WTC11 (cell line): ENCODE data around the gene ZAR1. TPM values are rescaled to one million over a fixed set of nuclear protein-coding genes. Genes with fewer than 3 reads are reported as not detected.

ENCODE experiments used
- ATAC-seq: fragments of 200-7000 bp; cut with Tn5 transposase; 2 replicates; pipeline ENCODE4 v1.10.0; 2021; ENCODE audit warnings: mild to moderate bottlenecking, moderate library complexity
- CTCF ChIA-PET: fragments of 300-600 bp; sonication (Branson Sonifier 250); formaldehyde crosslinking; loops from one replicate; lab custom pipeline; 2021; ENCODE audit warnings: antibody characterized with exemption; lab: Charles Lee
- POLR2A ChIA-PET: fragments of 350-600 bp; sonication (Branson Sonifier 250); formaldehyde crosslinking; loops from one replicate; lab custom pipeline; 2021; ENCODE audit warnings: antibody characterized with exemption; lab: Charles Lee
- DNase-seq: peaks from one replicate; pipeline ENCODE4 v3.0.0; 2021; ENCODE audit warnings: low spot score
- H3K27ac Mint-ChIP-seq: 2 replicates; pipeline ENCODE4 v1.8.0; 2021; ENCODE audit warnings: mixed read lengths
- H3K27me3 Mint-ChIP-seq: 2 replicates; pipeline ENCODE4 v1.8.0; 2021; ENCODE audit warnings: low read depth, mild to moderate bottlenecking, moderate library complexity, mixed read lengths
- H3K36me3 Mint-ChIP-seq: 2 replicates; pipeline ENCODE4 v1.8.0; 2021; ENCODE audit warnings: mixed read lengths
- H3K4me1 Mint-ChIP-seq: 2 replicates; pipeline ENCODE4 v1.8.0; 2022; ENCODE audit warnings: mixed read lengths
- H3K4me3 Mint-ChIP-seq: 2 replicates; pipeline ENCODE4 v1.8.0; 2021; ENCODE audit warnings: mild to moderate bottlenecking, moderate library complexity, mixed read lengths
- H3K9me3 Mint-ChIP-seq: 2 replicates; pipeline ENCODE4 v1.8.0; 2021; ENCODE audit warnings: mixed read lengths
- AR ChIP-seq: fragments of 250-450 bp; sonication (Bioruptor Pico); IDR thresholded peaks from 2 replicates; pipeline ENCODE4 v1.9.0; 2021; ENCODE audit warnings: mild to moderate bottlenecking
- ATF2 ChIP-seq: sonication (generic); formaldehyde crosslinking; IDR thresholded peaks from 2 replicates; pipeline ENCODE4 v1.8.1; 2022; ENCODE audit warnings: low read depth, missing genetic modification reagents, borderline replicate concordance
- ATF6 ChIP-seq: sonication (generic); formaldehyde crosslinking; IDR thresholded peaks from 2 replicates; pipeline ENCODE4 v1.8.1; 2023; ENCODE audit warnings: mild to moderate bottlenecking, missing genetic modification reagents
- CREM ChIP-seq: sonication (generic); formaldehyde crosslinking; IDR thresholded peaks from 2 replicates; pipeline ENCODE4 v1.8.1; 2022; ENCODE audit warnings: mild to moderate bottlenecking, missing genetic modification reagents, moderate library complexity
- FOXP4 ChIP-seq: sonication (generic); formaldehyde crosslinking; IDR thresholded peaks from 2 replicates; pipeline ENCODE4 v1.8.0; 2022; ENCODE audit warnings: mild to moderate bottlenecking, missing genetic modification reagents
- GABPB1 ChIP-seq: sonication (generic); formaldehyde crosslinking; IDR thresholded peaks from 2 replicates; pipeline ENCODE4 v1.8.1; 2023; ENCODE audit warnings: mild to moderate bottlenecking, missing genetic modification reagents
- HMGA2 ChIP-seq: fragments of 250-450 bp; sonication (Bioruptor Pico); IDR thresholded peaks from 2 replicates; pipeline ENCODE4 v1.4.0; 2021; ENCODE audit warnings: mild to moderate bottlenecking, moderate library complexity
- MYBL2 ChIP-seq: sonication (generic); formaldehyde crosslinking; IDR thresholded peaks from 2 replicates; pipeline ENCODE4 v1.8.1; 2023; ENCODE audit warnings: mild to moderate bottlenecking, moderate library complexity, missing genetic modification reagents
- NFE2L1 ChIP-seq: sonication (generic); formaldehyde crosslinking; IDR thresholded peaks from 2 replicates; pipeline ENCODE4 v1.8.1; 2023; ENCODE audit warnings: missing genetic modification reagents
- NR1H2 ChIP-seq: sonication (generic); formaldehyde crosslinking; IDR thresholded peaks from 2 replicates; pipeline ENCODE4 v1.9.0; 2021; ENCODE audit warnings: mild to moderate bottlenecking, moderate library complexity, missing genetic modification reagents
- NR2C2 ChIP-seq: sonication (generic); formaldehyde crosslinking; IDR thresholded peaks from 2 replicates; pipeline ENCODE4 v1.8.0; 2022; ENCODE audit warnings: mild to moderate bottlenecking, missing genetic modification reagents
- NR3C1 ChIP-seq: sonication (generic); formaldehyde crosslinking; conservative IDR thresholded peaks from 2 replicates; pipeline ENCODE4 v1.8.1; 2023; ENCODE audit warnings: low read depth, mild to moderate bottlenecking, missing genetic modification reagents
- RELA ChIP-seq: sonication (generic); formaldehyde crosslinking; IDR thresholded peaks from 2 replicates; pipeline ENCODE4 v1.8.1; 2022; ENCODE audit warnings: missing genetic modification reagents, mild to moderate bottlenecking, borderline replicate concordance
- SOX15 ChIP-seq: fragments of 250-450 bp; sonication (Bioruptor Pico); IDR thresholded peaks from 2 replicates; pipeline ENCODE4 v1.9.0; 2021; ENCODE audit warnings: mild to moderate bottlenecking
- STAT6 ChIP-seq: sonication (generic); formaldehyde crosslinking; conservative IDR thresholded peaks from 2 replicates; pipeline ENCODE4 v1.8.1; 2023; ENCODE audit warnings: mild to moderate bottlenecking, low read depth, missing genetic modification reagents, moderate library complexity
- TCF7 ChIP-seq: sonication (generic); formaldehyde crosslinking; IDR thresholded peaks from 2 replicates; pipeline ENCODE4 v1.8.0; 2022; ENCODE audit warnings: mild to moderate bottlenecking, low read depth, missing genetic modification reagents, moderate library complexity
- USF1 ChIP-seq: sonication (generic); formaldehyde crosslinking; IDR thresholded peaks from 2 replicates; pipeline ENCODE4 v1.8.0; 2022; ENCODE audit warnings: mild to moderate bottlenecking, missing genetic modification reagents
- ZNF263 ChIP-seq: sonication (generic); formaldehyde crosslinking; IDR thresholded peaks from 2 replicates; pipeline ENCODE4 v1.8.1; 2022; ENCODE audit warnings: low read depth, mild to moderate bottlenecking, moderate library complexity, missing genetic modification reagents
- ZNF416 ChIP-seq: fragments of 250-450 bp; sonication (Bioruptor Pico); IDR thresholded peaks from 2 replicates; pipeline ENCODE4 v1.9.0; 2021; ENCODE audit warnings: mild to moderate bottlenecking, inconsistent platforms
- ZNF512 ChIP-seq: sonication (generic); formaldehyde crosslinking; IDR thresholded peaks from 2 replicates; pipeline ENCODE4 v1.8.1; 2022; ENCODE audit warnings: missing genetic modification reagents, borderline replicate concordance
- total RNA-seq: library from RNA; stranded (reverse); gene quantifications from 3 replicates; pipeline ENCODE4 v1.2.3, GENCODE V29; 2021

The ZAR1 gene
- total RNA-seq, 1 experiment from 2014 or later, result 1.4 TPM

- TF ChIP-seq ATF6, result no peak
Measured at GRCh38 chr4:48454591-48454990, 35.5 kb upstream of the ZAR1 start (continued).

GRCh38 chr4:48461000-48461399 lies 29.1 kb upstream of the ZAR1 start:
- no peak for TF ChIP-seq RELA (CRISPR knock-in tag)
- no peak for TF ChIP-seq NR2C2 (CRISPR knock-in tag)
- TF ChIP-seq ATF2 (CRISPR knock-in tag), result no peak
- no peak for TF ChIP-seq ZNF263
- no peak for TF ChIP-seq USF1 (CRISPR knock-in tag)
- TF ChIP-seq CREM, result no peak
- no peak for TF ChIP-seq HMGA2 (CRISPR knock-in tag)
- no peak for TF ChIP-seq ZNF512
- TF ChIP-seq SOX15 (CRISPR knock-in tag), result no peak
- TF ChIP-seq STAT6 (CRISPR knock-in tag), result no peak
- no peak for TF ChIP-seq AR (CRISPR knock-in tag)
- no peak for TF ChIP-seq NR3C1 (CRISPR knock-in tag)
- TF ChIP-seq GABPB1 (CRISPR knock-in tag), result no peak
- no peak for TF ChIP-seq FOXP4 (CRISPR knock-in tag)
- no peak for TF ChIP-seq ATF6
- TF ChIP-seq MYBL2 (CRISPR knock-in tag), result no peak
- TF ChIP-seq NFE2L1 (CRISPR knock-in tag), result no peak
- no peak for TF ChIP-seq NR1H2 (CRISPR knock-in tag)
- no peak for TF ChIP-seq ZNF416
- TF ChIP-seq TCF7 (CRISPR knock-in tag), result no peak
- TF ChIP-seq, all 79 proteins: peak for 0
- no peak overlapping the region for H3K4me3 Mint-ChIP-seq
- no peak for DNase-seq
- ChIA-PET CTCF (no interaction called here), POLR2A (no interaction called here)
- H3K4me1 Mint-ChIP-seq, result no peaks in the 10 kb centered on the region
- no peaks in the 10 kb centered on the region for H3K36me3 Mint-ChIP-seq
- H3K9me3 Mint-ChIP-seq, result peaks cover 5% of the 10 kb centered on the region
- ATAC-seq, result no peak
- 0 out of 2 replicates have a peak, but pooled peaks cover 3% of the 10 kb centered on the region for H3K27me3 Mint-ChIP-seq
- no peak overlapping the region for H3K27ac Mint-ChIP-seq
